ENCODE data around the gene PCTP.

DNA sequence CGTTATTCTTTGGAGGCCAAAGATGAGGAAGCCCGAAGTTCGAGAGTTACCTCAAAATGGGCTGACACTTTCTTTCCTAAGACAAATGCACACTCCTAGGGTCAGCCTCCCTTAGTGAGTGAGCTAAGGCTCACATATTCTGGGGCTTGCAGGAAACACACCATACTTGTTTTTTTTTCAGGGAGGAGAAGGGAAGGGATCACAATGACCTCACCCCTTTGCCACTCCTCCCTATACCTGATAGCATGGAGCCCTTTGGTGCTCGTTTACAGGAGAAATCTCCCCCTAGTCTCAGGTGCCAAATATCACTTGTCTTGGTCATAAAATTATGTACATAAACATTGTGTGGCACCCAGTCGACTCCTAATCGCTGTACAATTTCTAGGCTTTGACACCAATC, 23.6 kb upstream of the PCTP start:
- TF ChIP-seq HMG20B (CRISPR knock-in tag; IDR thresholded peaks at IDR 0.05) (no peak), KDM1A (IDR thresholded peaks at IDR 0.05) (no peak), SP1 (CRISPR knock-in tag; IDR thresholded peaks at IDR 0.05) (no peak), CHCHD3 (CRISPR knock-in tag; IDR thresholded peaks at IDR 0.05) (no peak), HDAC2 (IDR thresholded peaks at IDR 0.05) (no peak), RAD21 (CRISPR knock-in tag; conservative IDR thresholded peaks at IDR 0.05 in 1 of 2, IDR thresholded peaks at IDR 0.05 in 1 of 2) (no peak), POLR2AphosphoS5 (IDR thresholded peaks at IDR 0.05; ENCODE audit: control insufficient read depth, insufficient read depth, low read depth, low read length) (no peak)
- TF ChIP-seq, protein P1, sequence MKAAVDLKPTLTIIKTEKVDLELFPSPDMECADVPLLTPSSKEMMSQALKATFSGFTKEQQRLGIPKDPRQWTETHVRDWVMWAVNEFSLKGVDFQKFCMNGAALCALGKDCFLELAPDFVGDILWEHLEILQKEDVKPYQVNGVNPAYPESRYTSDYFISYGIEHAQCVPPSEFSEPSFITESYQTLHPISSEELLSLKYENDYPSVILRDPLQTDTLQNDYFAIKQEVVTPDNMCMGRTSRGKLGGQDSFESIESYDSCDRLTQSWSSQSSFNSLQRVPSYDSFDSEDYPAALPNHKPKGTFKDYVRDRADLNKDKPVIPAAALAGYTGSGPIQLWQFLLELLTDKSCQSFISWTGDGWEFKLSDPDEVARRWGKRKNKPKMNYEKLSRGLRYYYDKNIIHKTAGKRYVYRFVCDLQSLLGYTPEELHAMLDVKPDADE (conservative IDR thresholded peaks at IDR 0.05; ENCODE audit: control insufficient read depth, low read depth, low read length) = no peak
- TF ChIP-seq, protein P2, sequence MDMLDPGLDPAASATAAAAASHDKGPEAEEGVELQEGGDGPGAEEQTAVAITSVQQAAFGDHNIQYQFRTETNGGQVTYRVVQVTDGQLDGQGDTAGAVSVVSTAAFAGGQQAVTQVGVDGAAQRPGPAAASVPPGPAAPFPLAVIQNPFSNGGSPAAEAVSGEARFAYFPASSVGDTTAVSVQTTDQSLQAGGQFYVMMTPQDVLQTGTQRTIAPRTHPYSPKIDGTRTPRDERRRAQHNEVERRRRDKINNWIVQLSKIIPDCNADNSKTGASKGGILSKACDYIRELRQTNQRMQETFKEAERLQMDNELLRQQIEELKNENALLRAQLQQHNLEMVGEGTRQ (CRISPR knock-in tag; IDR thresholded peaks at IDR 0.05) = no peak
